Midbrain (tissue), 1 donor: ENCODE data around the gene KDM2A.
A peak's percentile ranks its signal among the peaks of the same experiment; 100 is the strongest.

ENCODE experiments used
- DNase-seq: peaks from one replicate; lab custom pipeline; 2025; lab: John Stamatoyannopoulos, UW

The KDM2A gene

GRCh38 chr11:67237574-67237973, 118.5 kb downstream of the KDM2A start:
- DNase-seq, result no peak

- DNase-seq, result peak; percentile 67
Observed at GRCh38 chr11:67238894-67239782, 120.1 kb downstream of the KDM2A start.

- DNase-seq, result peak; percentile 97
Observed at GRCh38 chr11:67239783-67240575, 120.9 kb downstream of the KDM2A start.

- DNase-seq, result no peak
Observed at GRCh38 chr11:67240576-67241389, 121.7 kb downstream of the KDM2A start.

GRCh38 chr11:67242548-67242947, 123.5 kb downstream of the KDM2A start:
- no peak for DNase-seq

- DNase-seq, result no peak
Observed at GRCh38 chr11:67243051-67243450, 124.0 kb downstream of the KDM2A start.

GRCh38 chr11:67245046-67245445, 126.0 kb downstream of the KDM2A start:
- no peak for DNase-seq

- DNase-seq, result no peak
Observed at GRCh38 chr11:67247946-67248550, 129.0 kb downstream of the KDM2A start.

- DNase-seq, result no peak
Observed at GRCh38 chr11:67248653-67249052, 129.6 kb downstream of the KDM2A start.

- no peak for DNase-seq
Observed at GRCh38 chr11:67250059-67251043, 131.3 kb downstream of the KDM2A start.

- DNase-seq, result no peak
Observed at GRCh38 chr11:67251841-67252240, 132.8 kb downstream of the KDM2A start.

- DNase-seq, result peak; percentile 43
Observed at GRCh38 chr11:67252831-67253239, 133.8 kb downstream of the KDM2A start.

GRCh38 chr11:67253872-67254624, 135.0 kb downstream of the KDM2A start:
- no peak for DNase-seq

GRCh38 chr11:67254798-67255197, 135.7 kb downstream of the KDM2A start:
- DNase-seq, result no peak

- no peak for DNase-seq
Observed at GRCh38 chr11:67255353-67255752, 136.3 kb downstream of the KDM2A start.

- DNase-seq, result no peak
Observed at GRCh38 chr11:67255864-67256263, 136.8 kb downstream of the KDM2A start.

GRCh38 chr11:67256477-67257135, 137.5 kb downstream of the KDM2A start:
- no peak for DNase-seq

GRCh38 chr11:67260406-67260805, 141.3 kb downstream of the KDM2A start:
- DNase-seq, result no peak
